ENCODE data around the gene DNAJC13.

DNAJC13 gene

DNA sequence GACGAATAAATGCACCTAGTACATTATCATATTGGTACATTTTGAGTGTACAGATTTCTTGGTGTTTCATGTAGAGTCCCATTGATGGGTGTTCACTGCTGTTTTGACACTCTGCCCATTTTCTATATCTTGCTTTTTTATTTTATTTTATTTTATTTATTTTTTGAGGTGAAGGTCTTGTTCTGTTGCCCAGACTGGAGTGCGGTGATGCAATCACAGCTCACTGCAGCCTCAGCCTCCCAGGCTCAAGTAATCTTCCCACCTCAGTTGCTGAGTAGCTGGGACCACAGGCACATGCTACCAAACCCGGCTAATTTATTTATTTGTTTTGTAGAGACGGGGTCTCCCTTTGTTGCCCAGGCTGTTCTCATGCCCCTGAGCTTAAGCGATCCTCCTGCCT lies 44.2 kb downstream of the DNAJC13 start:
- no peak for DNase-seq (ENCODE audit: low read depth)

DNA sequence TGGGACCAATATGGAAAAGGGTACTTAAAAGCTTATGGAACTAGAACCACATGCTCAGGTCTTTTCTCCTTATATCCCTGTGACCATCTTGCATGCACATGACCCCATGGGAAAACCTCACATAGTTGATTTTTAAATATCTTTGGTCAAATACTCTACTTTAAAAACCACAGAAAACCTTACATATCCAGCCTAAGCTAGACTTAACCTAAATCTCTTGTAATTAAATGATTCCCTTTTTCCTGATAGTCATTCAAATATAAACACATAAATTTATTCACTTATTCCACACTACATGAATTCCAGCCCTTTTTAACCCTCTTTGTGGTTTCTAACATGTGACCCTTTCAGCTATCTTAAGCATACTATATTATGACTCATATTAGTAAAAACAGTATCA lies 46.8 kb downstream of the DNAJC13 start:
- peak; percentile 56 for DNase-seq (ENCODE audit: low read depth)

DNA sequence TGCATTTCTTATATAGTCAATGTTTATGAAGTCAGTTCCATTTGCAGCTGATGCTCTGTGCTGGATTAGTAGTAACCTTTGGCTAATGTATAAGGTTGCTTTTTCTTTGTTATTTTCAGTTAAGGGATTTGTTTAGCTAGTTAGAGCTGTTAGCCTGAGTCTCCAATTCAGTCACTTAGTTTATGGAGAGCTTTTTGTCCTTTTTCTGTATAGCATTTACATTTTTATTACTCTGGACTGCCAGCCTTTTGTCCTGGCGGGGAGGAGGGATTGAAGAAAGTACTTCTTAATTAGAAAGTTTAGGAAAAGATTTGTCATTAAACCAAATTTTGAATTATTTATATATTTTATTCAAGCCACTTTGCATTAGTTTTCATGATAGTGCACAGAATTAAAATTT lies 52.0 kb downstream of the DNAJC13 start:
- DNase-seq (ENCODE audit: low read depth), result no peak

DNA sequence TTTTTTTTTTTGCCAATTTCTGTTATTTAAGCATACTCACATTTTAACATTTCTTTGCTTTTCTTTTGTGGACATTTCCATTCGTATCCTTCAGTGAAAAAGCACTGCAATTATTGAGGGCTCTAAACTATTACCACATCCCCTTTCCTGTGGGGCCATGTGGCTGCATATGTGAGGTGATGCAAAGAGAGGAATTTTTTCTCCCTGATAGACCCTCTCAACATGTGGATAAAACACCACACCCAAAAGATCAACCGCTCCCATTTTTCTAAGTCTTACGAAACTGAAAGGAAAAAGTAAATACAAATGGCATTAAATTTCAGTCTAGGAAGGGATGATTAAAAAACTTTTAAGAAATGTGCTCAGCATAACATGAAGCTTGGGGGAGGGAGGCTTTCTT lies 68.8 kb downstream of the DNAJC13 start:
- DNase-seq (ENCODE audit: low read depth), result peak; percentile 3

DNA sequence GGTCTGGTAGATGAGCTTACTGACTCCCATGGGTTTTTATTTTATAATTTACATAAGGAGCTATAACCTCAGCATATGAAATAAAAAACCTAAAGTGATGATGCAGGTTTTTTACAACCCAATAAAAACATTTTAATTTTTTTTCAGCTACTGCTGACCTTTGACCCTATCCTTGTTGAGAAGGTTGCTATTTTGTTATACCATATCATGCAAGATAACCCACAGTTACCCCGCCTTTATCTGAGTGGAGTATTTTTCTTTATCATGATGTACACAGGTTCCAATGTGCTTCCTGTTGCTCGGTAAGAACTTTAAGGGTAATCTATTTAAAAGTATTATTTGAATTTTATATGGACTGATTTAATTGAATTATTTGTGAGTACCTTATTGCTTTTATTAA lies 70.8 kb downstream of the DNAJC13 start:
- DNase-seq (ENCODE audit: low read depth), result no peak

DNA sequence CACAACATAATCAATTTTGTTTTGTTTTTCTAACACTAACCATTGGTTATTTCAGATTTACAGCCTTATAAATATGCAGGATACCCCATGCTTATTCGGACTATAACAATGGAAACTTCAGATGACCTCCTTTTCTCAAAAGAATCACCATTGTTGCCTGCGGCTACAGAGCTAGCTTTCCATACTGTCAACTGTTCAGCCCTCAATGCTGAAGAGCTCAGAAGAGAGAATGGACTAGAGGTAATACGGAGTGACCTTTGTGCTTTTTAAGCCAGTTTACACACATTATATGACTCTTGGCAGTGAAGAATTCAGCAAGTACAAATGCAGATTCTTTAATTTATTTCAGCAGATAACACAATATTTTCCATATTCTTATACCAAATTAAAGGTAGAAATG lies 81.8 kb downstream of the DNAJC13 start:
- no peak for DNase-seq (ENCODE audit: low read depth)

DNA sequence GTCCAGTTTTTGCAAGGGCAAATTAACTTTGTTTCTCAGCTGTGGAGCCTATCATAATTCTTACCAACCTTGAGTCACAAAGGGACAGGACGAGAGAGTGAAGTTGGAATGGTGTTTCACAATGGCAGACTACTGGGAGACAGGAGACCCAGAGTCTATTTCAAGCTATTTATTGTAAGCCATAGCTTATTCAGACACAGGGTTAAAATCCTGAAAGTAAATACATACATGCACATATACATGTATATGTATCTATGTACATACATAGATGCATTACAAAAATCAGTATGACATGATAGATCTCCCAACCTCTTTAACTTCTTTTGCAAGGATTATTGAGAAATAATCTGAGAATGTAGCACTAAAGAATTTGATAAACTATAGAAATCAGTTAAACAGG lies 86.3 kb downstream of the DNAJC13 start:
- DNase-seq (ENCODE audit: low read depth), result no peak

DNA sequence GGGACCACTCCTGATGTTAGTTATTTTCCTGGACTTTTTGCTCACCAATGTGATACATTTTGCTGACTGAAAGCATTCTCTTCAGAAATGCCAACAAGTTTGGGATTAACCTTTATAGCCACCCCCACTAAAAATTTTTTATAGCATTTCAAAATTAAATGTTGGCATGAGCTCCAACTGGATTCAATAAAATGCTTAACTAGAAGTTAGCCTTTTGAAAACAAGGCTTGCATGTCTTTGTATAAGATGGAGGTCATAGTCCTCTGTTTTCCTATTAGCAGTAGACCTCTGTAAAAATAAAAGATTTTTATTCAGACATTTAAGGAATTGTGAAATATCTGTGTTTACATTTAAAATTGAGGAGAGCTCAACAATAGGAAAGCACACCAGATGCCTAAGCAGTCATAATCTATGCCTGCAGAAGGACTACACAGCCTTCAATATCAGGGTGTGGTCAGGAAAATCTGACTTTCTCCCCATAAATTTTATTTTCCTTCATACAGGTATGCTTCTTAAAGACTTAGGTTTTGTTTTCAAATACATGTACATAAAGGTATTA lies 87.2 kb downstream of the DNAJC13 start:
- no peak for DNase-seq (ENCODE audit: low read depth)

DNA sequence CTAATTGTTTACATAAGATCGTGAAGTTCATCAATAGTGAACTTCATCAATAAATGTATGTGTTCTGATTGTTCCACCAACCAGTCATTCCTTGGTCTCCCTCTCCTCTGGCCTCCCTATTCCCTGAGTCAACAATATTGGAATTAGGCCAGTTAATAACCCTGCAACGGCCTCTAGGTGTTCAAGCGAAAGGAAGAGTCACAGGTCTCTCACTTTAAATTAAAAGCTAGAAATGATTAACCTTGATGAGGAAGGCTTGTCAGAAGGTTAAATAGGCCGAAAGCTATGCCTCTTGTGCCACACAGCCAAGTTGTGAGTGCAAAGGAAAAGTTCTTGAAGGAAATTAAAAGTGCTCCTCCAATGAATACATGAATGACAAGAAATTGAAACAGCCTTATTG lies 90.4 kb downstream of the DNAJC13 start:
- DNase-seq (ENCODE audit: low read depth), result peak; percentile 14

DNA sequence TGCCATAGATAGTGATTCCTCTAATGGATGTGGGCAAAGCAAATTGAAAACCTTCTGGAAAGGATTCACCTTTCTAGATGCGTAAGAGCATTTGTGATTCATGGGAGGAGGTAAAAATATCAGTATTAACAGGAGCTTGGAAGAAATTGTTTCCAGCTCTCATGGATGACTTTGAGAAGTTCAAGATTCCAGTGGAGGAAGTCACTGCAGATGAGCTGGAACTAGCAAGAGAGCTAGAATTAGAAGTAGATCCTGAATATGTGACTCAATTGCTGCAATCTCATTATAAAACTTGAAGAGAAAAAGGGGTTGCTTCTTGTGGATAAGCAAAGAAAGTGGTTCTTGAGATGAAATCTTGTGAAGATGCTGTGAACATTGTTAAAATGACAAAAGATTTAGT lies 91.8 kb downstream of the DNAJC13 start:
- peak; percentile 6 for DNase-seq (ENCODE audit: low read depth)

DNA sequence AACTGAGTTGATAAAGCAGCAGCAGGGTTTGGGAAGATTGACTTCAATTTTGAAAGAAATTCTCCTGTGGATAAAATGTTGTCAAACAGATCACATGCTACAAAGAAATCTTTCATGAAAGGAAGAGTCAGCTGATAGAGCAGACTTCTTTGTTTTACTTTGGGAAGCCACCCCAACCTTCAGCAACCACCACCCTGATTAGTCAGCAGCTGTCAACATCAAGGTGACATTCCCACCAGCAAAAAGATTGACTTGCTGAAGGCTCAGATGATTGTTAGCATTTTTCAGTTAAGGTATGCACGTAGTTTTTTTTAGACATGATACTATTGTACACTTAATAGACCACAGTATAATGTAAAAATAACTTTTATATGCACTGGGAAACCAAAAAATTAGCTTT lies 92.2 kb downstream of the DNAJC13 start:
- DNase-seq (ENCODE audit: low read depth), result no peak

DNA sequence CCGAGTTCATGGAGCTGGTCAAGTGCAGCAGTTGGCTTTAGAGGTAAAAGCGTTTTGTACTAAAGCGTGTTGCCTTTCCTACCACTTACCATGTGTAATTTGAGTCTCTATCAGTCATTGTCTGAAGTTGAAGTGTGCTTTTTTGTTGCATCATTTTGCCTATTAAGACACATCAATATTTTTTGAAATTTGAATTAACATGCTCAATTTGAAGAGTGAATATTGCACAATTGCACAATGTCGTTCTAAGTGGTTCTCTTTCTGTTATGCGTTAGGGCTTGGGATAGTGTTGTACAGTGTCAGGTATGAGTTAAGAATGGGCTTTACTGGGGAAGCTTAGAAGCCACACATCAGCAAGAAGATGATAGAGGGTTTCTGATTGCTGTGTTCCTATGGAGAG lies 95.8 kb downstream of the DNAJC13 start:
- no peak for DNase-seq (ENCODE audit: low read depth)

DNA sequence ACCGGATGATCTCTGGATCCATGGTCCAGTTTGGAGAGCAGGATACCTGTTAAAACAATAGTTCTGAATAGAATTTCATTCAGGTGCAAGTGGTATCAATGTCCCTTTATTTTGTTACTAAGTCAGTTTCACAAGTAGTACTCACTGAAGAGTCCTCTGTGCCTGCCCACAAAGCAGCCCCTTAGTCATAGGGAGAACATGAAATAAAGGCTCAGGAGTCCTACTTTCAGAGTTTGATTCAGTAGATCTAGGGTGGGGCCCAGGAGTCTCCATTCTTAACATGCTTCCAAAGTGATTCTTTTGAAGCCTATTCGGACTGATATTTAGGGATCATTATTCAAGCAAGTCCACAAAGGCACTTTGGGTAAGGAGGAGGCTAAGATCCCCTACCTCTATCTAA lies 100.0 kb downstream of the DNAJC13 start:
- DNase-seq (ENCODE audit: low read depth), result no peak

DNA sequence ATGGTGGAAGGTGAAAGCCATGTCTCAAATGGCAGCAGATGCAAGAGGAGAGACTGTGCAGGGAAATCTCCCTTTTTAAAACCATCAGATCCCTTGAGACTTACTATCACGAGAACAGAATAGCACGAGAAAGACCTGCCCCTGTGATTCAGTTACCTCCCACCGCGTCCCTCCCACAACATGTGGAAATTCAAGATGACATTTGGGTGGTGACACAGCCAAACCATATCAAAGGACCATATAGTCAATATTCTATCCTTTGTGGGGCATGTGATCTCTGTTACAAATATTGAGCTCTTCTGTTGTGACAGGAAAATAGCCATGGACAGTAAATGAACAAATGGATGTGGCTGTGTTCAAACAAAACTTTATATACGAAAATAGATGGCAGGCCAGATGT lies 102.6 kb downstream of the DNAJC13 start:
- DNase-seq (ENCODE audit: low read depth), result no peak

DNA sequence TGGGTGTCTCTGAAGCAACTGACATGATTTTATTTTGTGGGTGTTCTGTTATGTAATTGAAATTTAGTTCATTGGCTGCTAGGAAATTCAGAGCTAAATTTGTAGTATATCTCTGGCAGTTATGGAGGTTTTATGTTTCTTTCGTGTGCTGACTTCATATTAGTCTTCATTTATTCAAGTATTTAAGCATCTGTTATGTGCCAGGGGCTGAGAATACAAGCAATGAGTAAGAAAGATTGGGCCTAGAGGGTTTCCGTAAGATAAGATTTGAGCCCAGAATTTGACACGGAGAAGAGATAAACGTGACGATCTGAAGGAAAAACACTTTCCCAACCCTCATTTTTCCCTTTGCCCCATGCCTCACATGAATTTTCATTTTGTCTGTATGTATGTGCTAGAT lies 104.6 kb downstream of the DNAJC13 start:
- no peak for DNase-seq (ENCODE audit: low read depth)

DNA sequence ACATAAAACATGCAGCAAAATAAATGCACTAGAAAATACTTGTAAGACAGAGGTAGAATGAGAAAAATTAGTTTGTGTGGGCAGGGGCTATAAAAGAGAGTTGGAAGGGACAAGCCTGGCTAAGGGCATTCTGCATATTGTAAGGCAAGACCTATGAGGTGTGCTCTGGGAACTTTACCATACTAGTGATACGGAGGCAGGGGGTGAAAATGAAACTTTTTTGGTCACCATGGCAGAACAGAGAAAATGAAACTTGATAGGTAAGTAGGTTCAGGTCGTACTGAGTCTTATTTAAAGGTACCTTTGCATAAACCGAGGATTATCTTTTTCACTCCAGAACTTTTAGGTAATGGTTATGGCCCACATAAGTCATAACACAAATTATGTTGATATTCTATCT lies 105.1 kb downstream of the DNAJC13 start:
- DNase-seq (ENCODE audit: low read depth), result no peak

DNA sequence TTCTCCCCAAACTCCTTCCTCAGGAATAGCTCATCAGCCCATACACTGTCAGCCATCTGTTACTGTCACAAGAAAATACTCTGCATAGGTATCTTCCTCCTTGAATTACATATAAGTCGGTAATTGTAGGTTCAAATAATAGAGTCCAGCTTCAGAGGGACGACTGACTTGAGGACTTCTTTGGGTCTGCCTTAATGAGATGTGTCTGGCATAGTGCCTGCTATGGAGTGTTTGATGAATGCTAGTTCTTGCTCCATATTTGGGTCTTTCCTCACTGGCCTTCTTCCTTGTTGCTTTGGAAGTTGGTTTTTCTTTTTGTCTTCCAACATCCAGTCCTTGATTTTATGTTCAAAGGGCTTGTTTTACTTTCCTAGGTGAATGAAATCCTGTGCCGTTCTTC lies 113.3 kb downstream of the DNAJC13 start:
- no peak for DNase-seq (ENCODE audit: low read depth)

DNA sequence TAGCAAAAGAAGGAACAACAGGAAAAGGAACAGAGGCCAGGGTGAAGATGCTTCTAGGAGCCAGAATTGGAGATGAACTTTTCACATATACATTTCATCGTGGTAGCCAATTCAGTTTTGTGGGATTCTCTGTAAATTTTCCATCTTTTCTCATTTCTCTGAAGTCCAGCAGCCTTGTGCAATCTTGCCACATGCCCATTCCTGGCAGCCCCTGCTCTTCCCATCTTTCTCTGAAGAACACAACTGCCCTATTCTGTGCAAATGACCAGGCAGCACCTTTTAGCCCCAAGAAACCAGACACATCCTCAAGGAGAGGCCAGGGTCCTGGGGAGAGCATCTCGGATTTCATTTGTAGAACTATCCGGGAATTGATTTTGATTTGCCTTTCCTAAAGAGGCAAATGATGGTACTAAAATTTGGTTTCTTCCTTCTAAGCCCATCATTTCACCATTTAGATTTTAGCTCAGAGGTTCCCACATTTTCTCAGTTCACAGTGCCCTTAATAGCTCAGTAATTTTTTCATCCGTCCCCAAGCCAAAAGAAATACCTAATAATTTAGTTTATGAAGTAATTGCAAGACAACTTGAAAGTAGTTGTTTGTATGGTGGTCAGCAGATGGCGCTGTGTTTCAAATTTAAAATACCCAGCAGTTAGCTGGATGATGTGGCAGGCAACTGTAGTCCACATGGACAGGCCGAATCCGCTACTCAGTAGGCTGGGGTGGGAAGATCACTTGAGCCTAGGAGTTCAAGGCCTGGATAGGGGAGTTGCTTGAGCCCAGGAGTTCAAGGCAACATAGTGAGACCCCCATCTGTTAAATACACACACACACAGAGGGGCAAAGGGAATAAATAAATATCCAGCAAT lies 118.5 kb downstream of the DNAJC13 start:
- peak; percentile 86 for DNase-seq (ENCODE audit: low read depth)

DNA sequence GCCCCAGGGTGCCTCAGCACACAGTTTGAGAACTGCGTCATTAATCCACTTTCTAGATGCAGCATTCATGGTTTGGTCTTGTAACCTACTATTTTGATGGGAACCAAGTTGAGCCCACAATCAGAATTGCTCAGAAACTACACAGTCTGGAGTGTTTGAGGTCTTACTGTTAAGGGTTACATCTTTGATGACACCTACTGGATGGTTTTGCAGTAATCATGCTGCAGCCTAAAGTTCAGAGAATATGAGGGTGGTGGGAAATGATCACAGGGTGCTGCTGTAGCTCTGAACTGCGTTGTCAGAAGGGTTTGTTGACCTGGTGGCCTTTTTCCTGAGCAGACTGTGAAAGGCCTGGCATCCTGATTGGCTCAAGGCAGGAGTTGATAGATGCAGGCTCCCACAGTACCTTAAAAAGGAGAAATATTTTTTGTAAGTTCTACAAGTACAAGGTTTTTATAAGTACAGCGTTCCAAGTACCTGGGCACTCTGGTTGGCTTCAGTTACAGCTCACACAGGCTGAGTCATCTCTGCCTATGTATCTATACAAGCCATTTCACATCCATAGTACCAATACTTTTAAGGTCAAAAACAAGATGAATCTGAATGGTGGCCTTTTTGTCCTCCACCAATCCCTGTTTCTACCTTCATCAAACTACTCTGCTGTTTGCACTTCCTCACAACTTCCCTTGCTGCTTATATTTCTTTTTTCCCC lies 119.3 kb downstream of the DNAJC13 start:
- DNase-seq (ENCODE audit: low read depth), result peak; percentile 47

DNA sequence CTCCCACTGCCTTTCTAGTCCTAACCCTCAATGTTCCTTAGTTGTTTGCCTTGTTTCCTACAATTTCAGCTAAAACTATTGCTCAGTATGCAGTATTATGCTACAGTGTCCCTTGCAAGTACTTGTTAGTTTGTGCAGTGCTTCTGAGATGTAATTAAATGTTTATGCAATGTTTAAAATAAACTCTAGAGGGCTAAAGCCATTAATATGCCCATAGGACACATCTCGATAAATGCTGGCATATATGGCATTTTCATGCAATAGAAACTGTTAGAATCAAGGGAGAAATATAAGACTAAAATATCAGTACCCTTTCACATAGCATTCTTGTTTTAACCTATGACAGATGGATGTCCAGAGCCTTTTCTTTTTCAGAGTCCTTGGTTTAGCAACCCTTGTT lies 120.0 kb downstream of the DNAJC13 start:
- DNase-seq (ENCODE audit: low read depth), result peak; percentile 48

DNA sequence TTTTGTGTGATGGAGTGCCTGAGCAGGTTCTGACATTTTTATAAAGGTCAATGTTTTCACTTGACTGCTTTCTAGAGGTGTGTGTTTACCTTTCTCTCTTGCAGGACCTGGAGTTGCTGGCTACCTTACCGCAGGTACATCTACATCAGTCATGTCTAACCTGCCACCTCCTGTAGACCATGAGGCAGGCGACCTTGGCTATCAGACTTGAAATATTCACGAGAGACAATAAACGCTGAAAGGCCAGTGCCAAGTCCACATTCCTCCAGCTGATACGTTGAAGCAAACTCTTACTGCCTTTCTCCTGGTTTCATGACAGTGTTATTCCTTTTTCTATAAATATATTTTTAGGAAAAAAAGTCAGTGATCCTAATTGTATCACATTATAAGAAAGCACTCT lies 120.8 kb downstream of the DNAJC13 start:
- DNase-seq (ENCODE audit: low read depth), result no peak

DNA sequence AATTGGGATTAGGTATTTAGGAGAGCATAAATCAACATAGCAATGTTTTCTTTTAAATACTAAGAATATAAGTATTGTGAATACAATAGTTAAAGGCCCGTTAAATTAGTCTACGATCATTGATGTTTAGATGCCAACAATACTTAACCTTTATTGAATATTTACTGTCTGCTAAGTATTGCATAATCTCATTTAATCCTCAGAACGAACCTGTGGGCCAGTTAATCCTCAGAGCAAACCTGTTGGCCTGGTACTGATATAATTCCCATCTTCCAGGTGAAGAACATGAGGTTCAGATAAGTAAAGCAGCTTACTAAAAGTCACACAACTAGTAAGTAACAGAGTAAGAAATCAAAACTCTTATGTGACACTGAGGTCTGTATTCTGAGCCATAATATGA lies 122.4 kb downstream of the DNAJC13 start:
- DNase-seq (ENCODE audit: low read depth), result no peak

DNA sequence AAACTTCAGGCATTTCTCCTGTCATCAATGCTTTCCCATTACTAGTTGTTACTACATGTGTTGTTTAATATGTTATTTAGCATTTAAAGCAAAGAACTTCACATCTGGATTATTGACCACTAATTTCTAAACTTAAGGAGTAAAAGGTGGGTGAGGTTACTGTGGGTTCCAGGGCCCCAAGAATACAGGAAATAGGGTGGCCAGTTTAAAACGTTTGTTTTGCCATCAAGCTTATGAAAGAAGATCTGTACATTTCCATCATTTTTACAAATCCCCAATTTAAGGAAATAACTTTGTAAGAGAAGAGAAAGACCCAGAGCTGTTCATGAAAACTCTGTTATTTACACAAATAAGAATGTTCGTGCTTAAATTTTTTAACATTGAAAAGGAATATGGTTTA lies 125.3 kb downstream of the DNAJC13 start:
- DNase-seq (ENCODE audit: low read depth), result no peak
